KMS-11 (cell line): ENCODE measurements around the gene SLC9B1.
"Not testable (repeated sequence)": the region's sequence is repeated elsewhere in the genome, so short reads cannot be mapped to it uniquely, and the experiment has no call there.

Experiments
- H2AFZ ChIP-seq: fragments of 200-600 bp; sonication (generic); 2 replicates; pipeline ENCODE4 v1.6.1; 2016; ENCODE audit warnings: antibody characterized with exemption, mixed run types, low read depth
- H3K27ac ChIP-seq: fragments of 200-600 bp; sonication (generic); 2 replicates; pipeline ENCODE4 v1.6.1; 2016; ENCODE audit warnings: mild to moderate bottlenecking, mixed run types
- H3K27me3 ChIP-seq: fragments of 200-600 bp; sonication (generic); 2 replicates; pipeline ENCODE4 v1.6.1; 2017; ENCODE audit warnings: mild to moderate bottlenecking, low read depth, mixed run types, moderate library complexity; ENCODE audit not compliant: insufficient read depth
- H3K36me3 ChIP-seq: fragments of 200-600 bp; sonication (generic); 2 replicates; pipeline ENCODE4 v1.6.1; 2017; ENCODE audit warnings: mild to moderate bottlenecking, mixed run types; ENCODE audit not compliant: insufficient read depth
- H3K4me1 ChIP-seq: fragments of 200-600 bp; sonication (generic); 2 replicates; pipeline ENCODE4 v1.6.1; 2016; ENCODE audit warnings: mild to moderate bottlenecking, low read depth, mixed run types; ENCODE audit not compliant: poor library complexity, severe bottlenecking
- H3K4me2 ChIP-seq: fragments of 200-600 bp; sonication (generic); 2 replicates; pipeline ENCODE4 v1.7.0; 2016; ENCODE audit warnings: mild to moderate bottlenecking, mixed run types
- H3K4me3 ChIP-seq: fragments of 200-600 bp; sonication (generic); IDR thresholded peaks from 2 replicates; pipeline ENCODE4 v1.6.1; 2017; ENCODE audit warnings: low read depth, low read length, mixed read lengths; ENCODE audit not compliant: insufficient read depth
- H3K79me2 ChIP-seq: fragments of 200-600 bp; sonication (generic); 2 replicates; pipeline ENCODE4 v1.6.1; 2016; ENCODE audit warnings: low read depth, mixed run types; ENCODE audit not compliant: insufficient read depth
- H3K9ac ChIP-seq: fragments of 200-600 bp; sonication (generic); 2 replicates; pipeline ENCODE4 v1.6.1; 2016; ENCODE audit warnings: mild to moderate bottlenecking, mixed run types
- H4K20me1 ChIP-seq: fragments of 200-600 bp; sonication (generic); 2 replicates; pipeline ENCODE4 v1.6.1; 2016; ENCODE audit warnings: mild to moderate bottlenecking, mixed run types; ENCODE audit not compliant: insufficient read depth
- CTCF ChIP-seq: fragments of 200-600 bp; sonication (generic); conservative IDR thresholded peaks from 2 replicates; pipeline ENCODE4 v1.6.1; 2017; ENCODE audit warnings: low read depth, mild to moderate bottlenecking, antibody characterized with exemption, low read length, moderate library complexity, mixed read lengths

The SLC9B1 gene

DNA sequence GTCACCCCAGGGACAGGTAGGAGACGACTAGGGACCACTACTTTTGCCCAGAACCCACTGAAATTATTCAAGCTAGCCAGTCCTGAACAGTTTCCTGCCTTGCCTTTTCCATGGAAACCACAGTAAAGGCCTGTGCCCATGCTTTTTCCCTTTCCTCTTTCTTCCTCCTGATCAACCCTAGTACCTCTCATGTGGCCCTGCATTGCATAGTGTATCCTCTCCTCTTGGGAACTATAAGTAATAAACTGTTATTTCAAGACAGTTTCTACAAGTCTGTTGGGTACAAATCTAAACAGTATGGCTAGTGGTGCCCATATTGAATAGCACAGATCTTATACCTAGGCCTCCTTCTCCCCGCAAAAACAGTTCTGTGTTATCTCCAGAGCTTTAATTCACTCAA lies 136.2 kb downstream of the SLC9B1 start:
- no peaks in the 10 kb centered on the region for H3K4me1 ChIP-seq
- no peaks in the 10 kb centered on the region for H3K36me3 ChIP-seq
- H3K27me3 ChIP-seq, result no peaks in the 10 kb centered on the region
- no peak overlapping the region for H3K9ac ChIP-seq
- H4K20me1 ChIP-seq, result no peaks in the 10 kb centered on the region
- H3K4me3 ChIP-seq, result no peak overlapping the region
- TF ChIP-seq CTCF, result no peak
- H2AFZ ChIP-seq, result no peak overlapping the region
- H3K27ac ChIP-seq, result no peak overlapping the region
- H3K79me2 ChIP-seq, result peaks cover 42% of the 10 kb centered on the region
- H3K4me2 ChIP-seq, result no peak overlapping the region

DNA sequence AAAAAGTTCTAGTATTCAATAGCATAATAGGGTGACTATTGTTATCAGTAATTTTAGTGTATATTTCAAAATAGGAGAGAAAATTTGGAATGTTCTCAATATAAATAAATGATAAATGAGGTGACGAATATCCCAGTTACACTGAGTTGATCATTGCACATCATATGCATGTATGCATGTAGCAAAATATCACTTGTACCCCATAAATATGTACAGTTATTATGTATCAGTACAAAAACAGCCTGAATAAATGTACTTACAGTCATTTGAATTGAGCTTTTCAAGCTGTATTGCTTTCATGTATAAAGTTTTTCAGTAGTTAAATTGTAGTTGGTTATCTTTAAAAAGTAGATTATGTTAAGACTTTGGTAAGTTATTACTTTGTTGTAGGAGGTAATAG lies 138.2 kb downstream of the SLC9B1 start:
- peaks cover 46% of the 10 kb centered on the region for H3K79me2 ChIP-seq

DNA sequence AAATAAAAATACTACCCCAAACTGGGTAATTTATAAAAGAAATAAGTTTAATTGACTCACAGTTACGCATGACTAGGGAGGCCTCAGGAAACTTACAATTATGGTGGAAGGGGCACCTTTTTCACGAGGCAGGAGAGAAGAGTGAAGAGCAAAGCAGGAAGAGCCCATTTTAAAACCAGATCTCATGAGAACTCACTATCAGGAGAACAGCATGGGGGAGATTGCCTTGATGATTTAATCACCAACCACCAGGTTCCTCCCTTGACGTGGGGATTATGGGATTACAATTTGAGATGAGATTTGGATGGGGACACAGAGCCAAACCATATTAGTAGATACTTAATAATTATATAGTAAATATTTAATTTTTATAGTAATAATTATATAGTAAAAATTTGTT lies 140.6 kb downstream of the SLC9B1 start:
- peaks cover 62% of the 10 kb centered on the region for H3K79me2 ChIP-seq
- H3K27ac ChIP-seq, result no peak overlapping the region
- H2AFZ ChIP-seq, result no peak overlapping the region

More for the DNA sequence above, 138.2 kb downstream of the SLC9B1 start:
- H4K20me1 ChIP-seq, result no peaks in the 10 kb centered on the region
- H3K4me1 ChIP-seq, result no peaks in the 10 kb centered on the region
- TF ChIP-seq CTCF, result no peak
- no peak overlapping the region for H3K9ac ChIP-seq
- no peak overlapping the region for H3K27ac ChIP-seq
- H2AFZ ChIP-seq, result no peak overlapping the region
- H3K4me3 ChIP-seq, result no peak overlapping the region
- no peaks in the 10 kb centered on the region for H3K36me3 ChIP-seq
- H3K4me2 ChIP-seq, result no peak overlapping the region
- H3K27me3 ChIP-seq, result no peaks in the 10 kb centered on the region

GRCh38 chr4:102878349-102878748 lies 141.2 kb downstream of the SLC9B1 start:
- not testable (repeated sequence) for H2AFZ ChIP-seq, H3K27ac ChIP-seq, H3K4me2 ChIP-seq, H3K4me1 ChIP-seq, H3K27me3 ChIP-seq, H3K36me3 ChIP-seq, H4K20me1 ChIP-seq, H3K4me3 ChIP-seq, H3K9ac ChIP-seq
- peaks cover 62% of the 10 kb centered on the region for H3K79me2 ChIP-seq

More for the DNA sequence above, 140.6 kb downstream of the SLC9B1 start:
- H3K4me1 ChIP-seq, result no peaks in the 10 kb centered on the region
- no peaks in the 10 kb centered on the region for H3K27me3 ChIP-seq
- no peak overlapping the region for H3K4me2 ChIP-seq
- no peak overlapping the region for H3K9ac ChIP-seq
- H3K36me3 ChIP-seq, result peaks cover 5% of the 10 kb centered on the region; the same call in 1 of the 2 replicates
- no peaks in the 10 kb centered on the region for H4K20me1 ChIP-seq
- TF ChIP-seq CTCF, result no peak
- no peak overlapping the region for H3K4me3 ChIP-seq

DNA sequence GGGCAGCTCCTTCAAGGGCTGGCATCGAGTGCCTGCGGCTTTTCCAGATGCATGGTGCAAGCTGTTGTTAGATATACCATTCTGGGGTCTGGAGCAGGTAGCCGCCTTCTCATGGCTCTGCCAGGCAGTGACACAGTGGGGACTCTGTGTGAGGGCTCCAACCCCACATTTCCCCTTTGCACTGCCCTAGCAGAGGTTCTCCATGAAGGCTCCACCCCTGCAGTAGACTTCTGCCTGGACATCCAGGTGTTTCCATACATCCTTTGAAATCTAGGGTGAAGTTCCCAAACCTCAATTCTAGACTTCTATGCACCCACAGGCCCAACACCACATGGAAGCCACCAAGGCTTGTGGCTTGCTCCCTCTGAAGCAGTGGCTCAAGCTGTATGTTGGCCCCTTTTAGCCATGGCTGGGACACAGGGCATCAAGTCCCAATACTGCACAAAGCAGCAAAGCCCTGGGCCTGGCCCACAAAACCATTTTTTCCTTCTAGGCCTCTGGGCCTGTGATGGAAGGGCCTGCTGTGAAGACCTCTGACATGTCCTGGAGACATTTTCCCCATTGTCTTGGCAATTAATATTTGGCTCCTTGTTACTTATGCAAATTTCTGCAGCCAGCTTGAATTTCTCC lies 141.9 kb downstream of the SLC9B1 start:
- not testable (repeated sequence) for H3K4me2 ChIP-seq, H3K4me3 ChIP-seq, H4K20me1 ChIP-seq, H3K36me3 ChIP-seq, H2AFZ ChIP-seq, H3K9ac ChIP-seq, H3K27me3 ChIP-seq, H3K27ac ChIP-seq
- Histone ChIP-seq H3K4me1 (peaks cover 12% of the 10 kb centered on the region), H3K79me2 (peaks cover 68% of the 10 kb centered on the region)
